HCT116 (cell line): ENCODE results near the gene MYBPHL. TPM values are rescaled to one million over a fixed set of nuclear protein-coding genes. Genes with fewer than 3 reads are reported as not detected.

Experiments
- ATAC-seq: fragments of 200-7000 bp; cut with Tn5 transposase; 2 replicates; pipeline ENCODE4 v1.9.1; 2020; ENCODE audit warnings: mild to moderate bottlenecking, moderate library complexity
- BruUV-seq: library from RNA; stranded (reverse); fragments of 400-500 nt; replicated peaks from 2 replicates; lab custom pipeline; 2021; lab: Mats Ljungman, UMichigan
- CTCF ChIA-PET: fragments of 300-600 bp; sonication (Branson Sonifier 250); formaldehyde crosslinking; loops from one replicate; lab custom pipeline; 2021; ENCODE audit warnings: antibody characterized with exemption; lab: Charles Lee
- POLR2A ChIA-PET: fragments of 300-600, 350-600 bp; sonication (Branson Sonifier 250); formaldehyde crosslinking; loops from one replicate; lab custom pipeline; 2021; ENCODE audit warnings: antibody characterized with exemption; lab: Charles Lee
- RAD21 ChIA-PET, 2 experiments: fragments of 300-600 bp; sonication (Branson Sonifier 250); formaldehyde crosslinking; loops; one replicate each; lab custom pipeline; 2023; ENCODE audit warnings: low total read pairs in 2 of 2; ENCODE audit not compliant: uncharacterized antibody in 2 of 2, unreplicated experiment in 2 of 2, low non-redundant PET in 1 of 2; lab: Charles Lee
- DNase-seq: peaks from one replicate; pipeline ENCODE4 v3.0.0-alpha.2; 2010; ENCODE audit warnings: low read depth, low spot score
- H2AFZ ChIP-seq: fragments of 200-600 bp; shearing (Covaris generic), sonication (generic); 2 replicates; pipeline ENCODE4 v1.6.1; 2017; ENCODE audit warnings: low read depth, mixed run types, mixed read lengths, antibody characterized with exemption, low read length; ENCODE audit not compliant: poor library complexity, severe bottlenecking
- H3K27ac ChIP-seq: 2 replicates; pipeline ENCODE4 v1.5.1; 2012; ENCODE audit warnings: low read depth, low read length
- H3K27me3 ChIP-seq: fragments of 200-600 bp; sonication (generic); 2 replicates; pipeline ENCODE4 v1.6.1; 2016; ENCODE audit warnings: mixed run types, low read length, mixed read lengths; ENCODE audit not compliant: insufficient read depth
- H3K36me3 ChIP-seq, 2 experiments: fragments of 200-500 bp in 1 of 2; fragments of 200-600 bp in 1 of 2; sonication (Bioruptor generic) in 1 of 2; sonication (generic) in 1 of 2; 2 replicates each; pipeline versions ENCODE4 v1.5.1 to v1.6.1; 2014 to 2016; ENCODE audit warnings: low read length in 2 of 2, inconsistent platforms in 1 of 2, mixed read lengths in 1 of 2, mixed run types in 1 of 2; ENCODE audit not compliant: insufficient read depth in 2 of 2, control insufficient read depth in 1 of 2
- H3K4me1 ChIP-seq, 2 experiments: fragments of 200-600 bp in 1 of 2; sonication (generic) in 1 of 2; 2 replicates each; pipeline versions ENCODE4 v1.5.1 to v1.6.1; 2012 to 2017; ENCODE audit warnings: low read length in 2 of 2, inconsistent platforms in 1 of 2, mild to moderate bottlenecking in 1 of 2, mixed read lengths in 1 of 2, mixed run types in 1 of 2, moderate library complexity in 1 of 2; ENCODE audit not compliant: insufficient read depth in 2 of 2, control insufficient read depth in 1 of 2
- H3K4me2 ChIP-seq: fragments of 200-600 bp; sonication (generic); 2 replicates; pipeline ENCODE4 v1.6.1; 2017; ENCODE audit warnings: mixed run types, low read length, mixed read lengths
- H3K4me3 ChIP-seq, 2 experiments: fragments of 200-600 bp in 1 of 2; sonication (generic) in 1 of 2; replicated peaks in 1 of 2; 2 replicates each; pipeline ENCODE4 v1.5.1; 2011 to 2016; ENCODE audit warnings: low read length in 2 of 2, control low read depth in 1 of 2, low read depth in 1 of 2, mild to moderate bottlenecking in 1 of 2, mixed read lengths in 1 of 2, mixed run types in 1 of 2
- H3K79me2 ChIP-seq: fragments of 200-600 bp; sonication (generic); 2 replicates; pipeline ENCODE4 v1.6.1; 2017; ENCODE audit warnings: mild to moderate bottlenecking, mixed run types, low read length, moderate library complexity, mixed read lengths; ENCODE audit not compliant: insufficient read depth
- H3K9ac ChIP-seq: fragments of 200-600 bp; sonication (generic); 2 replicates; pipeline ENCODE4 v1.6.1; 2016; ENCODE audit warnings: low read length, mixed read lengths
- H3K9me2 ChIP-seq: fragments of 200-600 bp; sonication (generic), shearing (Covaris generic); 2 replicates; pipeline ENCODE4 v1.6.1; 2017; ENCODE audit warnings: mixed run types, mild to moderate bottlenecking, moderate library complexity; ENCODE audit not compliant: insufficient read depth
- H3K9me3 ChIP-seq, 2 experiments: fragments of 200-500 bp in 1 of 2; fragments of 200-600 bp in 1 of 2; sonication (Bioruptor generic) in 1 of 2; sonication (generic) in 1 of 2; 2 replicates each; pipeline ENCODE4 v1.6.1; 2014 to 2017; ENCODE audit warnings: low read length in 2 of 2, mixed read lengths in 2 of 2, inconsistent platforms in 1 of 2, low read depth in 1 of 2, mild to moderate bottlenecking in 1 of 2, mixed run types in 1 of 2, moderate library complexity in 1 of 2; ENCODE audit not compliant: control insufficient read depth in 1 of 2, insufficient read depth in 1 of 2
- H4K20me1 ChIP-seq: fragments of 200-600 bp; sonication (generic), shearing (Covaris generic); 2 replicates; pipeline ENCODE4 v1.6.1; 2017; ENCODE audit warnings: mixed run types, mild to moderate bottlenecking, moderate library complexity; ENCODE audit not compliant: insufficient read depth
- ATF3 ChIP-seq: IDR thresholded peaks from 2 replicates; pipeline ENCODE4 v1.6.1; 2012
- CBX3 ChIP-seq: IDR thresholded peaks from 2 replicates; pipeline ENCODE4 v1.6.1; 2012; ENCODE audit warnings: low read depth
- CEBPB ChIP-seq: IDR thresholded peaks from 2 replicates; pipeline ENCODE4 v1.6.1; 2012; ENCODE audit warnings: low read depth
- CTCF ChIP-seq, 3 experiments: fragments of 200-600 bp in 1 of 3; sonication (generic) in 1 of 3; IDR thresholded peaks in 2 of 3; conservative IDR thresholded peaks in 1 of 3; 2 replicates each; pipeline ENCODE4 v1.5.1; 2012 to 2017; ENCODE audit warnings: low read depth in 2 of 3, low read length in 2 of 3, antibody characterized with exemption in 1 of 3, borderline replicate concordance in 1 of 3, control low read depth in 1 of 3, mild to moderate bottlenecking in 1 of 3, mixed read lengths in 1 of 3, mixed run types in 1 of 3, moderate library complexity in 1 of 3; ENCODE audit not compliant: insufficient read depth in 1 of 3
- EGR1 ChIP-seq: IDR thresholded peaks from 2 replicates; pipeline ENCODE4 v1.6.1; 2012; ENCODE audit warnings: low read depth
- ELF1 ChIP-seq: IDR thresholded peaks from 2 replicates; pipeline ENCODE4 v1.6.1; 2012; ENCODE audit warnings: low read depth, borderline replicate concordance
- EZH2 ChIP-seq: fragments of 200-600 bp; sonication (generic); IDR thresholded peaks from 2 replicates; pipeline ENCODE4 v1.6.1; 2017; ENCODE audit warnings: antibody characterized with exemption, mixed run types
- EZH2phosphoT487 ChIP-seq: fragments of 200-600 bp; IDR thresholded peaks from 2 replicates; pipeline ENCODE4 v1.6.1; 2018; ENCODE audit warnings: antibody characterized with exemption, borderline replicate concordance
- JUND ChIP-seq: IDR thresholded peaks from 2 replicates; pipeline ENCODE4 v1.6.1; 2012
- MAX ChIP-seq: IDR thresholded peaks from 2 replicates; pipeline ENCODE4 v1.6.1; 2012
- POLR2A ChIP-seq: IDR thresholded peaks from 2 replicates; pipeline ENCODE4 v1.7.0; 2011; ENCODE audit warnings: borderline replicate concordance; ENCODE audit not compliant: insufficient read depth, insufficient read length; ENCODE audit errors: extremely low read depth
- RAD21 ChIP-seq: IDR thresholded peaks from 2 replicates; pipeline ENCODE4 v1.6.1; 2012; ENCODE audit warnings: low read depth, mild to moderate bottlenecking
- SP1 ChIP-seq: IDR thresholded peaks from 2 replicates; pipeline ENCODE4 v1.6.1; 2012; ENCODE audit warnings: low read depth
- SRF ChIP-seq: IDR thresholded peaks from 2 replicates; pipeline ENCODE4 v1.6.1; 2012; ENCODE audit warnings: low read depth
- TCF7L2 ChIP-seq: IDR thresholded peaks from 2 replicates; pipeline ENCODE4 v1.7.0; 2011; ENCODE audit warnings: borderline replicate concordance, inconsistent platforms; ENCODE audit not compliant: insufficient read depth, insufficient read length; ENCODE audit errors: extremely low read depth
- YY1 ChIP-seq: IDR thresholded peaks from 2 replicates; pipeline ENCODE4 v1.6.1; 2011; ENCODE audit warnings: low read length, low read depth, moderate library complexity, mild to moderate bottlenecking; ENCODE audit not compliant: insufficient replicate concordance; ENCODE audit errors: extremely low read depth
- ZBTB33 ChIP-seq: IDR thresholded peaks from 2 replicates; pipeline ENCODE4 v1.6.1; 2011; ENCODE audit warnings: mild to moderate bottlenecking, low read length, moderate library complexity; ENCODE audit not compliant: insufficient replicate concordance; ENCODE audit errors: extremely low read depth
- ZNF274 ChIP-seq: fragments of 200-500 bp; sonication (Bioruptor generic); IDR thresholded peaks from 2 replicates; pipeline ENCODE4 v1.6.1; 2014; ENCODE audit warnings: mild to moderate bottlenecking, low read depth, low read length, inconsistent platforms
- intact Hi-C: fragments of 100-400 bp; cut with micrococcal nuclease; formaldehyde crosslinking; loops from 2 replicates; pipeline ENCODE4 v1.10.0; 2022
- total RNA-seq: library from RNA; stranded (reverse); gene quantifications from one replicate; pipeline ENCODE4 v1.2.1, GENCODE V29; 2021; ENCODE audit not compliant: unreplicated experiment

MYBPHL gene
- total RNA-seq, 1 experiment from 2014 or later: 1.0 TPM

- no peak overlapping the region for H3K4me2 ChIP-seq
- DNase-seq: no peak
- intact Hi-C loops: no loop called here
- H3K4me3 ChIP-seq: no peak overlapping the region
- no peak overlapping the region for H2AFZ ChIP-seq
- H3K9ac ChIP-seq: no peak overlapping the region
- ChIA-PET CTCF (no interaction called here), POLR2A (no interaction called here), RAD21 (no interaction called here)
- no peak overlapping the region for H3K27ac ChIP-seq
- H3K36me3 ChIP-seq: peaks cover 0 to 7% of the 10 kb centered on the region in 2 experiments; a peak in 2 of 4 replicates
- no peak for ATAC-seq
- H3K79me2 ChIP-seq: no peaks in the 10 kb centered on the region
- BruUV-seq: no TSS peak
- no peaks in the 10 kb centered on the region for H3K9me2 ChIP-seq
- H4K20me1 ChIP-seq: no peaks in the 10 kb centered on the region
- peaks cover 8 to 14% of the 10 kb centered on the region in 2 experiments; a peak in 1 of 4 replicates for H3K9me3 ChIP-seq
- no peaks in the 10 kb centered on the region for H3K27me3 ChIP-seq
- H3K4me1 ChIP-seq: no peaks in the 10 kb centered on the region
- TF ChIP-seq YY1: no peak
- TF ChIP-seq CTCF (IDR thresholded peaks at IDR 0.05 in 2 of 3, conservative IDR thresholded peaks at IDR 0.05 in 1 of 3; ENCODE audit: borderline replicate concordance in 1 of 3, insufficient read depth in 1 of 3, low read depth in 2 of 3, low read length in 2 of 3): no peak
- TF ChIP-seq ATF3: no peak
- no peak for TF ChIP-seq TCF7L2
- TF ChIP-seq RAD21: no peak
- TF ChIP-seq EZH2: no peak
- TF ChIP-seq CEBPB: no peak
- TF ChIP-seq JUND: no peak
- TF ChIP-seq SP1: no peak
- TF ChIP-seq MAX: no peak
- no peak for TF ChIP-seq EZH2phosphoT487
- TF ChIP-seq POLR2A: no peak
- TF ChIP-seq EGR1: no peak
- TF ChIP-seq SRF: no peak
- no peak for TF ChIP-seq ELF1
- no peak for TF ChIP-seq ZBTB33
- TF ChIP-seq CBX3: no peak
- TF ChIP-seq ZNF274: no peak
Measured at GRCh38 chr1:109331113-109331512, 24.3 kb upstream of the MYBPHL start.
